ENCODE measurements around the gene NCK1.

NCK1 gene

GRCh38 chr3:136943436-136943835 lies 81.4 kb downstream of the NCK1 start:
- Histone ChIP-seq H3K4me1 (ENCODE audit: control insufficient read depth, insufficient read depth, low read length, unreplicated experiment) (peaks cover 24% of the 10 kb centered on the region), H3K27ac (ENCODE audit: low read depth, low read length) (no peak overlapping the region), H2AFZ (ENCODE audit: low read length, unreplicated experiment) (no peak overlapping the region), H3K27me3 (ENCODE audit: insufficient read depth, low read length) (no peaks in the 10 kb centered on the region), H3K36me3 (ENCODE audit: insufficient read depth, low read length) (peaks cover 11% of the 10 kb centered on the region; the same call in 1 of the 2 replicates), H3K4me3 (ENCODE audit: low read depth, low read length) (peak overlapping the region; percentile 50; the same call in 1 of the 2 replicates), H3K79me2 (ENCODE audit: control insufficient read depth, insufficient read depth, low read length, unreplicated experiment) (peaks cover 55% of the 10 kb centered on the region)

- no peak overlapping the region for H2AFZ ChIP-seq (ENCODE audit: low read length, unreplicated experiment)
- peaks cover 11% of the 10 kb centered on the region; the same call in 1 of the 2 replicates for H3K36me3 ChIP-seq (ENCODE audit: insufficient read depth, low read length)
- no peak overlapping the region for H3K4me3 ChIP-seq (ENCODE audit: low read depth, low read length)
- no peaks in the 10 kb centered on the region for H3K27me3 ChIP-seq (ENCODE audit: insufficient read depth, low read length)
- no peak overlapping the region for H3K27ac ChIP-seq (ENCODE audit: low read depth, low read length)
- peaks cover 29% of the 10 kb centered on the region for H3K79me2 ChIP-seq (ENCODE audit: control insufficient read depth, insufficient read depth, low read length, unreplicated experiment)
- peaks cover 16% of the 10 kb centered on the region for H3K4me1 ChIP-seq (ENCODE audit: control insufficient read depth, insufficient read depth, low read length, unreplicated experiment)
Observed at GRCh38 chr3:136946978-136947377, 85.0 kb downstream of the NCK1 start.

- Histone ChIP-seq H3K4me1 (ENCODE audit: control insufficient read depth, insufficient read depth, low read length, unreplicated experiment) (peaks cover 21% of the 10 kb centered on the region), H3K36me3 (ENCODE audit: insufficient read depth, low read length) (peaks cover 11% of the 10 kb centered on the region; the same call in 1 of the 2 replicates), H3K27me3 (ENCODE audit: insufficient read depth, low read length) (no peaks in the 10 kb centered on the region), H2AFZ (ENCODE audit: low read length, unreplicated experiment) (no peak overlapping the region), H3K79me2 (ENCODE audit: control insufficient read depth, insufficient read depth, low read length, unreplicated experiment) (peaks cover 24% of the 10 kb centered on the region), H3K4me3 (ENCODE audit: low read depth, low read length) (no peak overlapping the region), H3K27ac (ENCODE audit: low read depth, low read length) (no peak overlapping the region)
Observed at GRCh38 chr3:136947477-136947876, 85.5 kb downstream of the NCK1 start.

- peaks cover 11% of the 10 kb centered on the region; the same call in 1 of the 2 replicates for H3K36me3 ChIP-seq (ENCODE audit: insufficient read depth, low read length)
- no peak overlapping the region for H2AFZ ChIP-seq (ENCODE audit: low read length, unreplicated experiment)
- no peak overlapping the region for H3K27ac ChIP-seq (ENCODE audit: low read depth, low read length)
- no peak overlapping the region for H3K4me3 ChIP-seq (ENCODE audit: low read depth, low read length)
- peaks cover 10% of the 10 kb centered on the region for H3K79me2 ChIP-seq (ENCODE audit: control insufficient read depth, insufficient read depth, low read length, unreplicated experiment)
- H3K4me1 ChIP-seq (ENCODE audit: control insufficient read depth, insufficient read depth, low read length, unreplicated experiment), result peaks cover 17% of the 10 kb centered on the region
- H3K27me3 ChIP-seq (ENCODE audit: insufficient read depth, low read length), result no peaks in the 10 kb centered on the region
Observed at GRCh38 chr3:136949146-136949545, 87.1 kb downstream of the NCK1 start.

GRCh38 chr3:136949708-136950107 lies 87.7 kb downstream of the NCK1 start:
- H3K27me3 ChIP-seq (ENCODE audit: insufficient read depth, low read length), result no peaks in the 10 kb centered on the region
- H3K4me3 ChIP-seq (ENCODE audit: low read depth, low read length), result no peak overlapping the region
- no peak overlapping the region for H3K27ac ChIP-seq (ENCODE audit: low read depth, low read length)
- H2AFZ ChIP-seq (ENCODE audit: low read length, unreplicated experiment), result no peak overlapping the region
- peaks cover 11% of the 10 kb centered on the region; the same call in 1 of the 2 replicates for H3K36me3 ChIP-seq (ENCODE audit: insufficient read depth, low read length)
- peaks cover 6% of the 10 kb centered on the region for H3K79me2 ChIP-seq (ENCODE audit: control insufficient read depth, insufficient read depth, low read length, unreplicated experiment)
- H3K4me1 ChIP-seq (ENCODE audit: control insufficient read depth, insufficient read depth, low read length, unreplicated experiment), result peaks cover 22% of the 10 kb centered on the region

- H3K79me2 ChIP-seq (ENCODE audit: control insufficient read depth, insufficient read depth, low read length, unreplicated experiment), result peaks cover 3% of the 10 kb centered on the region
- peaks cover 31% of the 10 kb centered on the region for H3K4me1 ChIP-seq (ENCODE audit: control insufficient read depth, insufficient read depth, low read length, unreplicated experiment)
- H3K27me3 ChIP-seq (ENCODE audit: insufficient read depth, low read length), result no peaks in the 10 kb centered on the region
Observed at GRCh38 chr3:136950623-136951022, 88.6 kb downstream of the NCK1 start.

GRCh38 chr3:136952292-136952691 lies 90.3 kb downstream of the NCK1 start:
- H2AFZ ChIP-seq (ENCODE audit: low read length, unreplicated experiment), result no peak overlapping the region
- no peaks in the 10 kb centered on the region for H3K27me3 ChIP-seq (ENCODE audit: insufficient read depth, low read length)
- no peak overlapping the region for H3K27ac ChIP-seq (ENCODE audit: low read depth, low read length)
- H3K36me3 ChIP-seq (ENCODE audit: insufficient read depth, low read length), result no peaks in the 10 kb centered on the region
- H3K79me2 ChIP-seq (ENCODE audit: control insufficient read depth, insufficient read depth, low read length, unreplicated experiment), result no peaks in the 10 kb centered on the region
- H3K4me3 ChIP-seq (ENCODE audit: low read depth, low read length), result no peak overlapping the region
- H3K4me1 ChIP-seq (ENCODE audit: control insufficient read depth, insufficient read depth, low read length, unreplicated experiment), result peaks cover 46% of the 10 kb centered on the region

More at GRCh38 chr3:136950623-136951022, 88.6 kb downstream of the NCK1 start:
- Histone ChIP-seq H3K27ac (ENCODE audit: low read depth, low read length) (no peak overlapping the region), H3K36me3 (ENCODE audit: insufficient read depth, low read length) (peaks cover 8% of the 10 kb centered on the region; the same call in 1 of the 2 replicates), H2AFZ (ENCODE audit: low read length, unreplicated experiment) (no peak overlapping the region), H3K4me3 (ENCODE audit: low read depth, low read length) (no peak overlapping the region)

- Histone ChIP-seq H2AFZ (ENCODE audit: low read length, unreplicated experiment) (no peak overlapping the region), H3K27me3 (ENCODE audit: insufficient read depth, low read length) (no peaks in the 10 kb centered on the region), H3K4me1 (ENCODE audit: control insufficient read depth, insufficient read depth, low read length, unreplicated experiment) (peaks cover 51% of the 10 kb centered on the region), H3K79me2 (ENCODE audit: control insufficient read depth, insufficient read depth, low read length, unreplicated experiment) (no peaks in the 10 kb centered on the region), H3K4me3 (ENCODE audit: low read depth, low read length) (no peak overlapping the region), H3K36me3 (ENCODE audit: insufficient read depth, low read length) (0 out of 2 replicates have a peak, but pooled peaks cover 3% of the 10 kb centered on the region), H3K27ac (ENCODE audit: low read depth, low read length) (no peak overlapping the region)
Observed at GRCh38 chr3:136954251-136954650, 92.2 kb downstream of the NCK1 start.

GRCh38 chr3:136954980-136955780 lies 93.2 kb downstream of the NCK1 start:
- no peak overlapping the region for H2AFZ ChIP-seq (ENCODE audit: low read length, unreplicated experiment)
- peaks cover 51% of the 10 kb centered on the region for H3K4me1 ChIP-seq (ENCODE audit: control insufficient read depth, insufficient read depth, low read length, unreplicated experiment)
- peak overlapping the region; percentile 61 for H3K27ac ChIP-seq (ENCODE audit: low read depth, low read length)
- no peaks in the 10 kb centered on the region for H3K27me3 ChIP-seq (ENCODE audit: insufficient read depth, low read length)
- H3K36me3 ChIP-seq (ENCODE audit: insufficient read depth, low read length), result 0 out of 2 replicates have a peak, but pooled peaks cover 6% of the 10 kb centered on the region
- H3K79me2 ChIP-seq (ENCODE audit: control insufficient read depth, insufficient read depth, low read length, unreplicated experiment), result no peaks in the 10 kb centered on the region
- H3K4me3 ChIP-seq (ENCODE audit: low read depth, low read length), result peak overlapping the region; percentile 30; the same call in 1 of the 2 replicates

GRCh38 chr3:136955813-136956212 lies 93.8 kb downstream of the NCK1 start:
- peak overlapping the region; percentile 30; the same call in 1 of the 2 replicates for H3K4me3 ChIP-seq (ENCODE audit: low read depth, low read length)
- H2AFZ ChIP-seq (ENCODE audit: low read length, unreplicated experiment), result no peak overlapping the region
- peak overlapping the region; percentile 61 for H3K27ac ChIP-seq (ENCODE audit: low read depth, low read length)
- H3K27me3 ChIP-seq (ENCODE audit: insufficient read depth, low read length), result no peaks in the 10 kb centered on the region
- no peaks in the 10 kb centered on the region for H3K79me2 ChIP-seq (ENCODE audit: control insufficient read depth, insufficient read depth, low read length, unreplicated experiment)
- H3K36me3 ChIP-seq (ENCODE audit: insufficient read depth, low read length), result 0 out of 2 replicates have a peak, but pooled peaks cover 6% of the 10 kb centered on the region
- peaks cover 56% of the 10 kb centered on the region for H3K4me1 ChIP-seq (ENCODE audit: control insufficient read depth, insufficient read depth, low read length, unreplicated experiment)

GRCh38 chr3:136956971-136957370 lies 95.0 kb downstream of the NCK1 start:
- H3K4me1 ChIP-seq (ENCODE audit: control insufficient read depth, insufficient read depth, low read length, unreplicated experiment), result peaks cover 60% of the 10 kb centered on the region
- no peak overlapping the region for H2AFZ ChIP-seq (ENCODE audit: low read length, unreplicated experiment)
- H3K27ac ChIP-seq (ENCODE audit: low read depth, low read length), result no peak overlapping the region; the same call in 1 of the 2 replicates
- H3K79me2 ChIP-seq (ENCODE audit: control insufficient read depth, insufficient read depth, low read length, unreplicated experiment), result no peaks in the 10 kb centered on the region
- H3K4me3 ChIP-seq (ENCODE audit: low read depth, low read length), result no peak overlapping the region
- H3K36me3 ChIP-seq (ENCODE audit: insufficient read depth, low read length), result 0 out of 2 replicates have a peak, but pooled peaks cover 6% of the 10 kb centered on the region
- H3K27me3 ChIP-seq (ENCODE audit: insufficient read depth, low read length), result no peaks in the 10 kb centered on the region

Measured in ACC112 (cell line).